Measurements from ENCODE around the gene BHLHA15.

DNA sequence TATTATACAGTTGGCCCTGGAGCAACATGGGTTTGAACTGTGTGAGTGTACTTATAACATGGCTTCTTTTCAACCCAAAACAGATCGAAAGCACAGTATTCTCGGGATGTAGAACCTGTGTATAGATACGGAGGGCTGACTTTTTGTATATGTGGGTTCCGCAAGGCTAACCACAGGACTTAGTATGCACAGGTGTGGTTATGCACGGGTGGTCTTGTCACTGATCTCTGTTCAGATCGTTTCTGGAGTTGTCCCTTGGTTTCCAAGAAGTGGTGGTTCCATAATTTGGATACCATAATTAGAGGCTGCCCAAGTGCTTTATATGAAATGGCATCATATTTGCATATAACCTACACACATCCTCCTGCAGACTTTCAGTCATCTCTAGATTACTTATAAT, 10.9 kb upstream of the BHLHA15 start:
- no peak for TF ChIP-seq NFE2 (IDR thresholded peaks at IDR 0.05; ENCODE audit: low read depth)
- TF ChIP-seq ZNF121 (CRISPR knock-in tag; conservative IDR thresholded peaks at IDR 0.05): no peak
- TF ChIP-seq PCBP1 (IDR thresholded peaks at IDR 0.05; ENCODE audit: low read depth, low read length, poor library complexity, severe bottlenecking): no peak
- TF ChIP-seq, protein P1, sequence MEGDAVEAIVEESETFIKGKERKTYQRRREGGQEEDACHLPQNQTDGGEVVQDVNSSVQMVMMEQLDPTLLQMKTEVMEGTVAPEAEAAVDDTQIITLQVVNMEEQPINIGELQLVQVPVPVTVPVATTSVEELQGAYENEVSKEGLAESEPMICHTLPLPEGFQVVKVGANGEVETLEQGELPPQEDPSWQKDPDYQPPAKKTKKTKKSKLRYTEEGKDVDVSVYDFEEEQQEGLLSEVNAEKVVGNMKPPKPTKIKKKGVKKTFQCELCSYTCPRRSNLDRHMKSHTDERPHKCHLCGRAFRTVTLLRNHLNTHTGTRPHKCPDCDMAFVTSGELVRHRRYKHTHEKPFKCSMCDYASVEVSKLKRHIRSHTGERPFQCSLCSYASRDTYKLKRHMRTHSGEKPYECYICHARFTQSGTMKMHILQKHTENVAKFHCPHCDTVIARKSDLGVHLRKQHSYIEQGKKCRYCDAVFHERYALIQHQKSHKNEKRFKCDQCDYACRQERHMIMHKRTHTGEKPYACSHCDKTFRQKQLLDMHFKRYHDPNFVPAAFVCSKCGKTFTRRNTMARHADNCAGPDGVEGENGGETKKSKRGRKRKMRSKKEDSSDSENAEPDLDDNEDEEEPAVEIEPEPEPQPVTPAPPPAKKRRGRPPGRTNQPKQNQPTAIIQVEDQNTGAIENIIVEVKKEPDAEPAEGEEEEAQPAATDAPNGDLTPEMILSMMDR (IDR thresholded peaks at IDR 0.05 in 2 of 3, conservative IDR thresholded peaks at IDR 0.05 in 1 of 3; ENCODE audit: insufficient read depth in 2 of 3, low read depth in 1 of 3, low read length in 3 of 3): no peak
- TF ChIP-seq SIRT6 (IDR thresholded peaks at IDR 0.05; ENCODE audit: low read depth, low read length): no peak
- TF ChIP-seq NR3C1 (CRISPR knock-in tag; IDR thresholded peaks at IDR 0.05): no peak
- TF ChIP-seq, protein P2, sequence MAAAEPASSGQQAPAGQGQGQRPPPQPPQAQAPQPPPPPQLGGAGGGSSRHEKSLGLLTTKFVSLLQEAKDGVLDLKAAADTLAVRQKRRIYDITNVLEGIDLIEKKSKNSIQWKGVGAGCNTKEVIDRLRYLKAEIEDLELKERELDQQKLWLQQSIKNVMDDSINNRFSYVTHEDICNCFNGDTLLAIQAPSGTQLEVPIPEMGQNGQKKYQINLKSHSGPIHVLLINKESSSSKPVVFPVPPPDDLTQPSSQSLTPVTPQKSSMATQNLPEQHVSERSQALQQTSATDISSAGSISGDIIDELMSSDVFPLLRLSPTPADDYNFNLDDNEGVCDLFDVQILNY (CRISPR knock-in tag; IDR thresholded peaks at IDR 0.05): no peak

All from K562 (cell line).